CD4-positive, alpha-beta memory T cell (primary cell): ENCODE measurements around the gene TUBGCP4. TPM values are rescaled to one million over a fixed set of nuclear protein-coding genes. Genes with fewer than 3 reads are reported as not detected.

Experiments used
- polyA plus RNA-seq, 2 donors: library from polyadenylated mRNA; unstranded; fragments of 300-500 nt; fragmentation: Illumina TruSeq; gene quantifications; one replicate each; pipeline ENCODE4 v1.2.3, GENCODE V29; 2021
- total RNA-seq, 2 experiments: library from RNA; stranded (reverse); gene quantifications; one replicate each; pipeline ENCODE4 v1.2.3, GENCODE V29; 2021

TUBGCP4 gene
- total and polyA plus RNA-seq, 4 experiments from 2014 or later, result 10.2 to 23.9 (median 17.9) TPM

Other genes with a start within 250 kb of the TUBGCP4 start
- 10 to 100 TPM; 14.3 to 17.4 TPM for gene TMEM62, start 237.5 kb upstream of the TUBGCP4 start, total RNA-seq
- 10 to 100 TPM in 1 of 2 donors, 1 to 10 TPM in 1; 3.2 to 10.0 TPM for gene TMEM62, start 237.5 kb upstream of the TUBGCP4 start, polyA plus RNA-seq
- 100 to 1,000 TPM; 127 to 128 TPM for gene CCNDBP1, start 185.7 kb upstream of the TUBGCP4 start, total RNA-seq
- 100 to 1,000 TPM; 185 to 262 TPM for gene CCNDBP1, start 185.7 kb upstream of the TUBGCP4 start, polyA plus RNA-seq
- gene EPB42, start 150.1 kb upstream of the TUBGCP4 start, total RNA-seq, result not detected
- gene EPB42, start 150.1 kb upstream of the TUBGCP4 start, polyA plus RNA-seq, result not detected
- not detected for gene TGM5, start 104.2 kb upstream of the TUBGCP4 start, total RNA-seq
- not detected for gene TGM5, start 104.2 kb upstream of the TUBGCP4 start, polyA plus RNA-seq
- not detected for gene TGM7, start 68.8 kb upstream of the TUBGCP4 start, total RNA-seq
- not detected for gene TGM7, start 68.8 kb upstream of the TUBGCP4 start, polyA plus RNA-seq
- 10 to 100 TPM; 17.0 to 17.8 TPM for gene LCMT2, start 40.5 kb upstream of the TUBGCP4 start, total RNA-seq
- gene LCMT2, start 40.5 kb upstream of the TUBGCP4 start, polyA plus RNA-seq, result 1 to 10 TPM; 3.3 to 5.6 TPM
- gene ZSCAN29, start 58 bp upstream of the TUBGCP4 start, total RNA-seq, result 10 to 100 TPM; 34.8 to 36.4 TPM
- gene ZSCAN29, start 58 bp upstream of the TUBGCP4 start, polyA plus RNA-seq, result 1 to 10 TPM; 1.4 to 7.6 TPM
- gene TP53BP1, start 122.1 kb downstream of the TUBGCP4 start, total RNA-seq, result 10 to 100 TPM; 40.6 to 46.3 TPM
- gene TP53BP1, start 122.1 kb downstream of the TUBGCP4 start, polyA plus RNA-seq, result 10 to 100 TPM in 1 of 2 donors, 1 to 10 TPM in 1; 2.7 to 10.5 TPM
- under 1 TPM; 0.33 to 0.35 TPM for gene MAP1A, start 146.5 kb downstream of the TUBGCP4 start, total RNA-seq
- gene MAP1A, start 146.5 kb downstream of the TUBGCP4 start, polyA plus RNA-seq, result 1 to 10 TPM in 1 of 2 donors, under 1 TPM in 1; 0.10 to 1.8 TPM
- 10 to 100 TPM; 55.2 to 66.6 TPM for gene PPIP5K1, start 219.1 kb downstream of the TUBGCP4 start, total RNA-seq
- 1 to 10 TPM; 4.4 to 7.4 TPM for gene PPIP5K1, start 219.1 kb downstream of the TUBGCP4 start, polyA plus RNA-seq
- not detected for gene CKMT1B, start 222.9 kb downstream of the TUBGCP4 start, total RNA-seq
- not detected for gene CKMT1B, start 222.9 kb downstream of the TUBGCP4 start, polyA plus RNA-seq
- gene STRC, start 247.7 kb downstream of the TUBGCP4 start, total RNA-seq, result 1 to 10 TPM; 2.4 to 2.8 TPM
- gene STRC, start 247.7 kb downstream of the TUBGCP4 start, polyA plus RNA-seq, result not detected